ENCODE results near the gene CWF19L1.

GRCh38 chr10:100208276-100208675 is 59.2 kb downstream of the CWF19L1 start:
- TF ChIP-seq, protein P1, sequence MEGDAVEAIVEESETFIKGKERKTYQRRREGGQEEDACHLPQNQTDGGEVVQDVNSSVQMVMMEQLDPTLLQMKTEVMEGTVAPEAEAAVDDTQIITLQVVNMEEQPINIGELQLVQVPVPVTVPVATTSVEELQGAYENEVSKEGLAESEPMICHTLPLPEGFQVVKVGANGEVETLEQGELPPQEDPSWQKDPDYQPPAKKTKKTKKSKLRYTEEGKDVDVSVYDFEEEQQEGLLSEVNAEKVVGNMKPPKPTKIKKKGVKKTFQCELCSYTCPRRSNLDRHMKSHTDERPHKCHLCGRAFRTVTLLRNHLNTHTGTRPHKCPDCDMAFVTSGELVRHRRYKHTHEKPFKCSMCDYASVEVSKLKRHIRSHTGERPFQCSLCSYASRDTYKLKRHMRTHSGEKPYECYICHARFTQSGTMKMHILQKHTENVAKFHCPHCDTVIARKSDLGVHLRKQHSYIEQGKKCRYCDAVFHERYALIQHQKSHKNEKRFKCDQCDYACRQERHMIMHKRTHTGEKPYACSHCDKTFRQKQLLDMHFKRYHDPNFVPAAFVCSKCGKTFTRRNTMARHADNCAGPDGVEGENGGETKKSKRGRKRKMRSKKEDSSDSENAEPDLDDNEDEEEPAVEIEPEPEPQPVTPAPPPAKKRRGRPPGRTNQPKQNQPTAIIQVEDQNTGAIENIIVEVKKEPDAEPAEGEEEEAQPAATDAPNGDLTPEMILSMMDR (IDR thresholded peaks at IDR 0.05; ENCODE audit: poor library complexity, severe bottlenecking), result no peak
- TF ChIP-seq POLR2AphosphoS5 (IDR thresholded peaks at IDR 0.05) (no peak), RAD21 (conservative IDR thresholded peaks at IDR 0.05) (no peak), REST (IDR thresholded peaks at IDR 0.05; ENCODE audit: borderline replicate concordance) (no peak)
